Measurements from ENCODE around the gene ZNF280B.

GRCh38 chr22:22480940-22481339, 27.6 kb downstream of the ZNF280B start:
- TF ChIP-seq, protein P1, sequence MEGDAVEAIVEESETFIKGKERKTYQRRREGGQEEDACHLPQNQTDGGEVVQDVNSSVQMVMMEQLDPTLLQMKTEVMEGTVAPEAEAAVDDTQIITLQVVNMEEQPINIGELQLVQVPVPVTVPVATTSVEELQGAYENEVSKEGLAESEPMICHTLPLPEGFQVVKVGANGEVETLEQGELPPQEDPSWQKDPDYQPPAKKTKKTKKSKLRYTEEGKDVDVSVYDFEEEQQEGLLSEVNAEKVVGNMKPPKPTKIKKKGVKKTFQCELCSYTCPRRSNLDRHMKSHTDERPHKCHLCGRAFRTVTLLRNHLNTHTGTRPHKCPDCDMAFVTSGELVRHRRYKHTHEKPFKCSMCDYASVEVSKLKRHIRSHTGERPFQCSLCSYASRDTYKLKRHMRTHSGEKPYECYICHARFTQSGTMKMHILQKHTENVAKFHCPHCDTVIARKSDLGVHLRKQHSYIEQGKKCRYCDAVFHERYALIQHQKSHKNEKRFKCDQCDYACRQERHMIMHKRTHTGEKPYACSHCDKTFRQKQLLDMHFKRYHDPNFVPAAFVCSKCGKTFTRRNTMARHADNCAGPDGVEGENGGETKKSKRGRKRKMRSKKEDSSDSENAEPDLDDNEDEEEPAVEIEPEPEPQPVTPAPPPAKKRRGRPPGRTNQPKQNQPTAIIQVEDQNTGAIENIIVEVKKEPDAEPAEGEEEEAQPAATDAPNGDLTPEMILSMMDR (IDR thresholded peaks at IDR 0.05) = no peak
- TF ChIP-seq POLR2A (IDR thresholded peaks at IDR 0.05) = no peak
